Measurements from ENCODE around the gene TRRAP. TPM values are rescaled to one million over a fixed set of nuclear protein-coding genes. Genes with fewer than 3 reads are reported as not detected.
A peak's percentile ranks its signal among the peaks of the same experiment; 100 is the strongest.
"Not testable (repeated sequence)": the region's sequence is repeated elsewhere in the genome, so short reads cannot be mapped to it uniquely, and the experiment has no call there.

Gene TRRAP
- total RNA-seq, 4 donors from 2014 or later: 15.2 to 18.8 (median 17.0) TPM

DNA sequence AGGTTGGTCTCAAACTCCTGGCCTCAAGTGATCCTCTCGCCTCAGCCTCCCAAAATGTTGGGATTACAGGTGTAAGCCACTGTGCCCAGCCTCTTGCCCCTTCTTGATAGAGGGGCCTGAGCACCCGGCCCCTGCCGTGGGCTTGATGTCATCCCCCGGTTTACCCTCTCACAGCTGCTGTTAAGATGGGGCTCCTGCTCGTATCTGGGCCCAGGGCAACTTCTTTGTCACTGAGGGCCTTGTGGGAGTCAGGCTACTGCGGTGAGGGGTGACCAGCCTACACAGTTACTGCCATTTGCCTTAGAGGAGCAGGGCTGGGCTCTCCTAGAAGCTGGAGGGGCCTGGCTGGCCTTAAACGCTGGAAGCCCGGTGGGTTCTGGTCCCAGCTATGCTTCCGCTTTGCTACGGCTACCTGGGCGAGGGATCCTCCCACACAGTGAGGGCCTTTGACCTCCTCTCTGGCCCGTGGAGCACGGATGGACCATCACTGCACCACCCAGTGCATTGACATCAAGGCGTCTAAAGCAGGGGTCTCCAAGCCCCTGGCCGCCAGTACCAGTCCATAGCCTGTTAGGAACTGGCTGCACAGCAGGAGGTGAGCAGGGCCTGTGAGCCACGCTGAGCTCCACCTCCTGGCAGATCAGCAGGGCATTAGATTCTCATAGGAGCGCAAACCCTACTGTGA lies 7.4 kb upstream of the TRRAP start:
- TF ChIP-seq, protein P1, sequence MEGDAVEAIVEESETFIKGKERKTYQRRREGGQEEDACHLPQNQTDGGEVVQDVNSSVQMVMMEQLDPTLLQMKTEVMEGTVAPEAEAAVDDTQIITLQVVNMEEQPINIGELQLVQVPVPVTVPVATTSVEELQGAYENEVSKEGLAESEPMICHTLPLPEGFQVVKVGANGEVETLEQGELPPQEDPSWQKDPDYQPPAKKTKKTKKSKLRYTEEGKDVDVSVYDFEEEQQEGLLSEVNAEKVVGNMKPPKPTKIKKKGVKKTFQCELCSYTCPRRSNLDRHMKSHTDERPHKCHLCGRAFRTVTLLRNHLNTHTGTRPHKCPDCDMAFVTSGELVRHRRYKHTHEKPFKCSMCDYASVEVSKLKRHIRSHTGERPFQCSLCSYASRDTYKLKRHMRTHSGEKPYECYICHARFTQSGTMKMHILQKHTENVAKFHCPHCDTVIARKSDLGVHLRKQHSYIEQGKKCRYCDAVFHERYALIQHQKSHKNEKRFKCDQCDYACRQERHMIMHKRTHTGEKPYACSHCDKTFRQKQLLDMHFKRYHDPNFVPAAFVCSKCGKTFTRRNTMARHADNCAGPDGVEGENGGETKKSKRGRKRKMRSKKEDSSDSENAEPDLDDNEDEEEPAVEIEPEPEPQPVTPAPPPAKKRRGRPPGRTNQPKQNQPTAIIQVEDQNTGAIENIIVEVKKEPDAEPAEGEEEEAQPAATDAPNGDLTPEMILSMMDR (IDR thresholded peaks at IDR 0.05 in 4 of 5, conservative IDR thresholded peaks at IDR 0.05 in 1 of 5): no peak
- no peak for TF ChIP-seq POLR2A (IDR thresholded peaks at IDR 0.05)
- DNase-seq: no peak
- no peak for ATAC-seq
- Histone ChIP-seq H3K9me3 (no peaks in the 10 kb centered on the region), H3K27me3 (peaks cover 15 to 23% (median 22%) of the 10 kb centered on the region in 3 donors), H3K36me3 (no peaks in the 10 kb centered on the region), H3K4me3 (no peak overlapping the region), H3K4me1 (no peaks in the 10 kb centered on the region), H3K27ac (no peak overlapping the region)
- in situ Hi-C loops (cut with MboI; ENCODE audit: low sequenced_read_pairs in 4 of 4) (no loop called here), intact Hi-C loops (cut with DNase I; ENCODE audit: low total_unique reads) (loop anchor here (10.0 kb wide), 1 partner anchor 586 kb away; the partner anchor contains the start of gene BRI3)

DNA sequence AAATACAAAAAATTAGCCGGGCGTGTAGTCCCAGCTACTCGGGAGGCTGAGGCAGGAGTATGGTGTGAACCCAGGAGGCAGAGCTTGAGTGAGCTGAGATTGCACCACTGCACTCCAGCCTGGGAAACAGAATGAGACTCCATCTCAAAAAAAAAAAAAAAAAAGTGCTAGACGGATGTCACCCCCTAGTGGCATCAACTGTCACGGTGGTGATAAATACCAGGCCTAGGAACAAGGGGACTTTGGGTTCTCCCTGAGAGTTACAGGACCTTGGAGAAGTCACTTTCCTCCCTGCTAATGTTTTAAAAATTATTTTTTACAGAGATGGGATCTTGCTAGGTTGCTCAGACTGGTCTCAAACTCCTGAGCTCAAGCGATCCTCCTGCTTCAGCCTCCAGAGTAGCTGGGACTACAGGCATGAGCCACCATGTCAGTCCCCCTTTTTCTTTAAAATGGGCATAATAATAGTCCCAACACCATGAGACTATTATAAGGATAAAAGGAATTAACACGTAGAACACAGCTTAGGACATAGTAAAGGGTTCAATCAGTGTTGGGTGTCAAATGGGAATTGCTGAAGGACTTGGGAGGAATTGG lies 5.9 kb upstream of the TRRAP start:
- Histone ChIP-seq H3K4me3 (no peak overlapping the region), H3K4me1 (no peaks in the 10 kb centered on the region), H3K9me3 (no peaks in the 10 kb centered on the region), H3K27me3 (peaks cover 15 to 23% (median 22%) of the 10 kb centered on the region in 3 donors), H3K36me3 (no peaks in the 10 kb centered on the region), H3K27ac (no peak overlapping the region)
- no peak for DNase-seq
- in situ Hi-C loops (cut with MboI; ENCODE audit: low sequenced_read_pairs in 4 of 4): no loop called here
- no peak for ATAC-seq
- TF ChIP-seq, protein P1 (IDR thresholded peaks at IDR 0.05 in 4 of 5, conservative IDR thresholded peaks at IDR 0.05 in 1 of 5): peak in 1 of 5 experiments; percentile 20
- no peak for TF ChIP-seq POLR2A (IDR thresholded peaks at IDR 0.05)
- intact Hi-C loops (cut with DNase I; ENCODE audit: low total_unique reads): loop anchor here (10.0 kb wide), 1 partner anchor 588 kb away; the partner anchor contains the start of gene BRI3

DNA sequence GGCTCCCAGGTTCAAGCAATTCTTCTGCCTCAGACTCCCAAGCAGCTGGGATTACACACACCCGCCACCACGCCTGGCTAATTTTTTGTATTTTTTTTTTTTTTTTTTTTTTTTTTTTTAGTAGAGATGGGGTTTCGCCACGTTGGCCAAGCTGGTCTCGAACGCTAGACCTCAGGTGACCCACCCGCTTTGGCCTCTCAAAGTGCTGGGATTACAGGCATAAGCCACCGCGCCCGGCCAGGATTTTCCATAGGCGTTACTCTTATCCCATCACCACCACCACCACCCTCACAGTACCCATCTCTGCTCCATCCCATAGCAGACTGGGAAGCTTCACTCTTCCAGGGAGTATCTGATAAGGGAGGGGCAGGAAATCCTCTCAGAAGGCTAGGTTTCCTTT lies 4.7 kb upstream of the TRRAP start:
- in situ Hi-C loops (cut with MboI; ENCODE audit: low sequenced_read_pairs in 4 of 4); H3K9me3 ChIP-seq; H3K36me3 ChIP-seq; DNase-seq; ATAC-seq; H3K4me3 ChIP-seq; H3K4me1 ChIP-seq; H3K27ac ChIP-seq: not testable (repeated sequence)
- peaks cover 15 to 22% (median 21%) of the 10 kb centered on the region in 3 donors for H3K27me3 ChIP-seq
- intact Hi-C loops (cut with DNase I; ENCODE audit: low total_unique reads): loop anchor here (10.0 kb wide), 1 partner anchor 589 kb away; the partner anchor contains the start of gene BRI3

DNA sequence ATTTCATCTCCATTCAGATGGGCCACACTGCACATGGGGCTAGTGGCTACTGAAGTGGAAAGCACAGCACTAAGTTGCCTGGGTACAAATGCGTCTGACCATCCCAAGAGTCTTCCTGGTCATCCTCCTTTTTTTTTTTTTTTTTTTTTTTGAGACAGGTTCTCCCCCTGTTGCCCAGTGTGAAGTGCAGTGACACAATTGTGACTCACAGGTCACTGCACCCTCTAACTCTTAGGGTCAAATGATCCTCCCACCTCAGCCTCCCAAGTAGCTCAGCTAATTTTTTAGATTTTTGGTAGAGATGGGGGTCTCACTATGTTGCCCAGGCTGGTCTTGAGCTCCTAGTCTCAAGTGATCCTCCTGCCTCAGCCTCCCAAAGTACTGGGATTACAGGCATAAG lies 3.4 kb upstream of the TRRAP start:
- Histone ChIP-seq H3K27me3 (peaks cover 10 to 14% (median 10%) of the 10 kb centered on the region in 3 donors), H3K36me3 (no peaks in the 10 kb centered on the region), H3K9me3 (no peaks in the 10 kb centered on the region), H3K4me3 (no peak overlapping the region), H3K4me1 (peaks cover 6 to 8% of the 10 kb centered on the region in 2 donors), H3K27ac (no peak overlapping the region)
- intact Hi-C loops (cut with DNase I; ENCODE audit: low total_unique reads): loop anchor here (10.0 kb wide), 1 partner anchor 590 kb away; the partner anchor contains the start of gene BRI3
- ATAC-seq (no peak), DNase-seq (no peak)
- in situ Hi-C loops (cut with MboI; ENCODE audit: low sequenced_read_pairs in 4 of 4): no loop called here
- TF ChIP-seq, protein P1 (IDR thresholded peaks at IDR 0.05 in 4 of 5, conservative IDR thresholded peaks at IDR 0.05 in 1 of 5): no peak
- TF ChIP-seq POLR2A (IDR thresholded peaks at IDR 0.05): no peak

DNA sequence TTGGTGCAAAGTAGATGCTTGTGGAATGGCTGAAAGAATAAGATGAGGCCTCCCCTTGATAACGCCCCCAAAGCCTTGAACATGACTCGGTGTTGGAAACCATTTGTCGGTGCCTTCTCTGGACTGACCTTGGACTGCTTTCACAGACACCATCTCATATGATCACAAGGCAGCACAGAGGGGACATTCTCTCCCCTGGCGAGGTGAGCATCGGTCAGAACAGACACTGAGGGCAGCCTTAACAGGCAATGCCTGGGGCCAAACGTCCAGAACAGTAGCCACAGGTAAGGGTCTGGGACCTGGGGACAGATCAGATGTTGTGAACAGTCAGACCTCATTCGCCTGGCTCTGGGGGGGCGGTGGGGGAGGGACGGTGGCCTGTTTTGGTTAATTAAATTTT lies 2.8 kb upstream of the TRRAP start:
- Histone ChIP-seq H3K9me3 (no peaks in the 10 kb centered on the region), H3K4me1 (peaks cover 11 to 13% of the 10 kb centered on the region in 2 donors), H3K27me3 (peaks cover 8 to 10% (median 10%) of the 10 kb centered on the region in 3 donors), H3K27ac (no peak overlapping the region), H3K4me3 (no peak overlapping the region), H3K36me3 (no peaks in the 10 kb centered on the region)
- TF ChIP-seq, protein P1 (IDR thresholded peaks at IDR 0.05 in 4 of 5, conservative IDR thresholded peaks at IDR 0.05 in 1 of 5): no peak
- TF ChIP-seq POLR2A (IDR thresholded peaks at IDR 0.05): no peak
- intact Hi-C loops (cut with DNase I; ENCODE audit: low total_unique reads): loop anchor here (10.0 kb wide), 1 partner anchor 591 kb away; the partner anchor contains the start of gene BRI3
- no peak for ATAC-seq
- in situ Hi-C loops (cut with MboI; ENCODE audit: low sequenced_read_pairs in 4 of 4): no loop called here
- no peak for DNase-seq
